DOHH2 (cell line): ENCODE data around the gene POU2F1.

Experiments
- H3F3A ChIP-seq: fragments of 200-600 bp; sonication (generic), shearing (Covaris generic); 2 replicates; pipeline ENCODE4 v1.6.0; 2016; ENCODE audit warnings: antibody characterized with exemption, mild to moderate bottlenecking; ENCODE audit not compliant: control insufficient read depth, insufficient read depth
- H3K27ac ChIP-seq: fragments of 200-600 bp; sonication (generic); 2 replicates; pipeline ENCODE4 v1.5.1; 2014; ENCODE audit warnings: low read depth, mild to moderate bottlenecking, low read length, moderate library complexity
- H3K27me3 ChIP-seq: fragments of 200-600 bp; sonication (generic); 2 replicates; pipeline ENCODE4 v1.6.1; 2014; ENCODE audit warnings: mild to moderate bottlenecking, low read length, mixed read lengths; ENCODE audit not compliant: control insufficient read depth
- H3K36me3 ChIP-seq: fragments of 200-600 bp; sonication (generic); 2 replicates; pipeline ENCODE4 v1.6.1; 2014; ENCODE audit warnings: mild to moderate bottlenecking, low read length, moderate library complexity, mixed read lengths; ENCODE audit not compliant: control insufficient read depth
- H3K4me1 ChIP-seq: fragments of 200-600 bp; sonication (generic); 2 replicates; pipeline ENCODE4 v1.6.1; 2014; ENCODE audit warnings: mild to moderate bottlenecking, low read length, mixed read lengths; ENCODE audit not compliant: control insufficient read depth
- H3K4me2 ChIP-seq: fragments of 200-600 bp; sonication (generic); 2 replicates; pipeline ENCODE4 v1.6.0; 2014; ENCODE audit warnings: mild to moderate bottlenecking, low read length, moderate library complexity
- H3K4me3 ChIP-seq: fragments of 200-600 bp; sonication (generic); 2 replicates; pipeline ENCODE4 v1.5.1; 2014; ENCODE audit warnings: mild to moderate bottlenecking, low read length, mixed read lengths
- H3K79me2 ChIP-seq: fragments of 200-600 bp; sonication (generic); 2 replicates; pipeline ENCODE4 v1.6.1; 2014; ENCODE audit warnings: mild to moderate bottlenecking, low read length, mixed read lengths; ENCODE audit not compliant: control insufficient read depth
- H3K9me2 ChIP-seq: fragments of 200-600 bp; sonication (generic); replicated peaks from 2 replicates; pipeline ENCODE4 v1.6.1; 2014; ENCODE audit warnings: mild to moderate bottlenecking, low read length, mixed read lengths; ENCODE audit not compliant: control insufficient read depth
- H3K9me3 ChIP-seq: fragments of 200-600 bp; sonication (generic); 2 replicates; pipeline ENCODE4 v1.6.1; 2014; ENCODE audit warnings: antibody characterized with exemption, low read length, mixed read lengths; ENCODE audit not compliant: control insufficient read depth, insufficient read depth
- H4K20me1 ChIP-seq: fragments of 200-600 bp; sonication (generic); 2 replicates; pipeline ENCODE4 v1.6.0; 2014; ENCODE audit warnings: low read depth, mild to moderate bottlenecking, antibody characterized with exemption, low read length, moderate library complexity; ENCODE audit not compliant: control insufficient read depth, insufficient read depth
- EZH2phosphoT487 ChIP-seq: fragments of 200-600 bp; sonication (generic); IDR thresholded peaks from 2 replicates; pipeline ENCODE4 v1.6.1; 2017; ENCODE audit warnings: borderline replicate concordance, mild to moderate bottlenecking, antibody characterized with exemption, low read length, moderate library complexity, mixed read lengths
- TF ChIP-seq, protein P1 (sequence below): fragments of 200-600 bp; sonication (generic); IDR thresholded peaks from one replicate; pipeline ENCODE4 v1.5.1; 2014; ENCODE audit warnings: antibody characterized with exemption, mild to moderate bottlenecking, low read depth, low read length; ENCODE audit not compliant: poor library complexity, severe bottlenecking

The POU2F1 gene

DNA sequence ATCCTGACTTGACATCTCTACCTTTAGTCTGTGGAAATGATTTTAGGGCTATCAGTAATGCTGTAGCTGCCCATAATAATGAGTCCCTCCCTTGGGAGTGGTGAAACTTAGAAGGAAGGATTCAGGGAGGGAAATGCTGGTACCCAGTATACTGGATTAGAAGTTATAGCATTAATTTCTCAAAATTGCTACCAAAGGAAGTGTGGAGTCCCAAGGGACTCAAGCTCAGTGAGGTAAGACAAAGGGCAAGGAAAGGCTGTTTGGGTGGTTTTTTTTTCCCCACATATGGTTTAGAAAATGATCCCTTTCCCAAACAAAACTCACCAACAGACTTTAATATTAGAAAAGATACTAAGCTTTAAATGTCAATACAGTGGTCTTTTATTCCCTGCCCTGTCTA is 197.7 kb downstream of the POU2F1 start:
- Histone ChIP-seq H3K4me1 (peaks cover 17% of the 10 kb centered on the region), H3F3A (no peaks in the 10 kb centered on the region), H3K4me2 (peak overlapping the region; percentile 15), H3K36me3 (peaks cover 32% of the 10 kb centered on the region), H3K27ac (no peak overlapping the region), H3K9me2 (no peaks in the 10 kb centered on the region), H3K79me2 (no peaks in the 10 kb centered on the region), H3K9me3 (no peaks in the 10 kb centered on the region), H3K4me3 (no peak overlapping the region), H3K27me3 (no peaks in the 10 kb centered on the region), H4K20me1 (no peaks in the 10 kb centered on the region)
- TF ChIP-seq, protein P1, sequence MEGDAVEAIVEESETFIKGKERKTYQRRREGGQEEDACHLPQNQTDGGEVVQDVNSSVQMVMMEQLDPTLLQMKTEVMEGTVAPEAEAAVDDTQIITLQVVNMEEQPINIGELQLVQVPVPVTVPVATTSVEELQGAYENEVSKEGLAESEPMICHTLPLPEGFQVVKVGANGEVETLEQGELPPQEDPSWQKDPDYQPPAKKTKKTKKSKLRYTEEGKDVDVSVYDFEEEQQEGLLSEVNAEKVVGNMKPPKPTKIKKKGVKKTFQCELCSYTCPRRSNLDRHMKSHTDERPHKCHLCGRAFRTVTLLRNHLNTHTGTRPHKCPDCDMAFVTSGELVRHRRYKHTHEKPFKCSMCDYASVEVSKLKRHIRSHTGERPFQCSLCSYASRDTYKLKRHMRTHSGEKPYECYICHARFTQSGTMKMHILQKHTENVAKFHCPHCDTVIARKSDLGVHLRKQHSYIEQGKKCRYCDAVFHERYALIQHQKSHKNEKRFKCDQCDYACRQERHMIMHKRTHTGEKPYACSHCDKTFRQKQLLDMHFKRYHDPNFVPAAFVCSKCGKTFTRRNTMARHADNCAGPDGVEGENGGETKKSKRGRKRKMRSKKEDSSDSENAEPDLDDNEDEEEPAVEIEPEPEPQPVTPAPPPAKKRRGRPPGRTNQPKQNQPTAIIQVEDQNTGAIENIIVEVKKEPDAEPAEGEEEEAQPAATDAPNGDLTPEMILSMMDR: no peak
- no peak for TF ChIP-seq EZH2phosphoT487

DNA sequence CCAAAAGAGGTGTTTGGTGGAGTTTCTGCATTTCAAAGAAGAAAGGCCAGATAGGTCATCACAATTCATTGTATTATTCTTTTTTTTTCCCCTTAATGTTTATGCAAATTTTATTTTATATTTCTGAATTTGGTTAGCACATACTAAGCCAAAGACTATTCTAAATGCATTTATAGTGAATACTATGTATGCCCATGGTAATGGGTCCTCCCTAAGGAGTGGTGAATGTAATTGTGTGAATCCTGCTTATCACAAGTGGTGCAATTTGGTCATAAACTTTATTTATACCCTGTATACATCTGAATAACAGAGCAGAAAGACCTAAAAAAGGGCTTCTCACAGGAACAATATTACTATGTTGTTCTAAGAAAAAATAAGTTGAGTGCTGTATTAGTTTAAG is 198.6 kb downstream of the POU2F1 start:
- no peaks in the 10 kb centered on the region for H3K9me3 ChIP-seq
- H3K4me1 ChIP-seq: peaks cover 17% of the 10 kb centered on the region
- H3F3A ChIP-seq: no peaks in the 10 kb centered on the region
- H3K9me2 ChIP-seq: no peaks in the 10 kb centered on the region
- no peak for TF ChIP-seq EZH2phosphoT487
- TF ChIP-seq, protein P1: no peak
- no peak overlapping the region for H3K4me2 ChIP-seq
- no peaks in the 10 kb centered on the region for H3K27me3 ChIP-seq
- H3K36me3 ChIP-seq: peaks cover 29% of the 10 kb centered on the region
- no peaks in the 10 kb centered on the region for H4K20me1 ChIP-seq
- H3K79me2 ChIP-seq: no peaks in the 10 kb centered on the region
- no peak overlapping the region for H3K4me3 ChIP-seq
- H3K27ac ChIP-seq: no peak overlapping the region

DNA sequence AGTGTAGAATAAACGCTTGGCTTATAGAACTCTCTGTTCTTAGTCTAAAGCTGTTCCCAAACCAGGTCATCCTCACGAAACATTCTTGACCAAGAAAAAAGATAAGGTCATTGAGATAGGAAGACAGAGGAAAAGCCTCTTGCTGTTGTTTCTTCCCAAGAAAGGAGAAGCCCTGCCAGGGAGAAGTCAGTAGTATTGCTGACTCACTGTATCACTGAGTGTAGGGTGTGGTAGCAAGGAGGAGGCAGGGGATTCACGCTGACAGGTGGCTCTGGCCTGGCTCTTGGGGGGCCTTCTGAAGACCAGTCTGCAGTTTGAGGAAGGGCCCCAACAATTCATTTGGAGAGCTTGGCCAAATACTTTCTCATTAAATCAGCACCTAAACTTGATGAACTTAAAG is 199.8 kb downstream of the POU2F1 start:
- Histone ChIP-seq H4K20me1 (no peaks in the 10 kb centered on the region), H3K9me3 (no peaks in the 10 kb centered on the region), H3K9me2 (no peaks in the 10 kb centered on the region), H3K36me3 (peaks cover 20% of the 10 kb centered on the region), H3K79me2 (no peaks in the 10 kb centered on the region), H3K27me3 (no peaks in the 10 kb centered on the region), H3K27ac (no peak overlapping the region), H3F3A (no peaks in the 10 kb centered on the region), H3K4me2 (no peak overlapping the region), H3K4me1 (peaks cover 17% of the 10 kb centered on the region), H3K4me3 (no peak overlapping the region)
- no peak for TF ChIP-seq EZH2phosphoT487

DNA sequence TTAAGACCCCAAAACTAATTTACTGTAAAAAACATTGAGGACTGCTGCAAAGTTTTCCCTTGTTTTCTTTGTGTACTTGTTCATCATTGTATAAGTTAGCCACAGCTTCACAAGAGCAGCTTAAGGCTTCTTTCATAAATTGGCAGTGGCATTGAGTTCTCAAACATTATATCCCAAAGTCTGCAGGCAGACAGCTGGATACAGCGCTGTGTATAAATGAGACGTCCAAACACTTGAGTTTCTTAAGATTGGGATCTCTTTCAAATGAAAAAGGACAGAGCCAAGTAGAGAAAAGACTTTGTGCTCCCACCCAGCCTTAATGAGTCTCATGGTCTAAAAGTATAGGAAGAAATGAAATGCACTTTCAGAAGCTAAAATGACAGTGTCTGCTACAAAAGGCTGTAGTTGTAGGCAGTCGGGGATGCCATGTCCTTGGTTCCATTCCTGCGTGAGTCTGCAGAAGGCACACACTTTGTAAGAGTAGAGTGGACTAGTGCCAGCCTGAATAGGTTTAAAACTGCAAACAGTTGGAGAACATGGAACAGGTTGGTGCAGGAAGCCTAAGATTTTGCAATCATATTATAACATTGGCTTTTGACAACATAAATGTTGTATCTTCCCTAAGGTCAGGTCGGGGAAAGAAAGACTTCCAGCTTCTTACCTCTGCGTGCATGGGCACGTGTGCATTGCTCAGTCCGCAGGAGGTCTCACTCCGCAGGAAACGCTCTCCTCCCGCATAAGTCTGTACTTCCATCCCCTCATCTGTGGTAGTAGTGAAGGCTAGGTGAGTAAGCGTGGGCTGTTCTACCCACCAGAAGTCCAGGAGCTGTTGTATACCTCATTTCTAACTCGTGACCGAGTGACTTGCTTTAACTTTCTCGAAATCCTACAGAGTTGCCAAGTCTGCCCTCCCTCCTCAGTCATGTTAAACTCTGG is 203.3 kb downstream of the POU2F1 start:
- H3F3A ChIP-seq: peaks cover 13% of the 10 kb centered on the region
- H3K4me3 ChIP-seq: no peak overlapping the region

More for the DNA sequence above, 203.3 kb downstream of the POU2F1 start:
- Histone ChIP-seq H3K9me2 (no peaks in the 10 kb centered on the region), H3K27ac (no peak overlapping the region), H3K27me3 (no peaks in the 10 kb centered on the region), H3K9me3 (no peaks in the 10 kb centered on the region), H3K36me3 (peaks cover 5% of the 10 kb centered on the region; the same call in 1 of the 2 replicates), H3K4me2 (no peak overlapping the region), H3K4me1 (peaks cover 24% of the 10 kb centered on the region), H4K20me1 (no peaks in the 10 kb centered on the region), H3K79me2 (no peaks in the 10 kb centered on the region)
- TF ChIP-seq EZH2phosphoT487: no peak
- TF ChIP-seq, protein P1: no peak
